Retina (tissue), 1 donor: ENCODE measurements around the gene STPG2.

Source experiments
- DNase-seq: peaks from one replicate; pipeline ENCODE4 v3.0.0-alpha.2; 2016

Gene STPG2

DNA sequence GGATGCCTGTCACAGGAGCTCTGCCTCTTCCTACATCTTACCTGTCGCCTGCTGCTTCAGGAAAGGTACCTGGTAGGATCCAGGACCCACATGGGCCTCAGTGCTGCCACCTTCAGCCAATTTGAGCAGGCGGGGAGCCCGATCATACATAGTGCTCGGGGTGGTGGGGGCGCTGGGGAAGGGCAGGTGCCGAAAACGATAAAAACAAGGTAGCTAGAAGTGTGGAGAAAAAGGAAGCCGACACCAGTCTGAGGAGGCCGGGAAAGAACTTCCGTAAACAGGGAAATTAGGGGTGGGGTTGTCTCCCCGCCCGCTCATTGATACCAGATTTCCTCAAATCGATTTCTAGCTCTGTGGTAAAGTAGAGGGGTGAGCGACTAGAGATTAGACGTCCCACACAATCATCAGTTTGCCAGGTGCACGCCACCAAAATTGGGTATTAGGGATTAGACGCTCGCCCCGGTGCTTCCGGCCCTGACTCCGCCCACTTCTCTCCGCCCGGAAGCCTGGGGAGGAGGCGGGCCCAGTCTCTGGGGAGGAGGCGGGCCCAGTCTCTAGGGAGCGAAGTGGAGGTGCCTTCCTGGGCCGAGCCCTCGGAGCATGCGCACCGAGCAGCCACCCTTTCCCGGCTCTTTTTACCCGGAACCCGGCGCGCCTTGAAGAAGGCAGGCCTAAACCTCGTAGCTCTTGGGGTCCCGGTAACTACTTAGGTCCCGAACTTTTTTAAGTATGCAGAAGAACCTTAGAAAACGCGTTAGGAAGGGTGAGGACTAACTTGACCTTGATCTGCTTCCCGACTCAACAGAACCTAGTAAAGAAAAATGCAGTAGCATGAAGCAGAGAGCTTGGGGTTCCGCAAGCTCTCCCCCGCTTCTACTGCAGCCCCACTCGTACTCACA lies at the start of gene STPG2:
TSS of gene STPG2 (minus strand) at position 476 of the 899 bp plus-strand sequence.
- peak; percentile 95 for DNase-seq

DNA sequence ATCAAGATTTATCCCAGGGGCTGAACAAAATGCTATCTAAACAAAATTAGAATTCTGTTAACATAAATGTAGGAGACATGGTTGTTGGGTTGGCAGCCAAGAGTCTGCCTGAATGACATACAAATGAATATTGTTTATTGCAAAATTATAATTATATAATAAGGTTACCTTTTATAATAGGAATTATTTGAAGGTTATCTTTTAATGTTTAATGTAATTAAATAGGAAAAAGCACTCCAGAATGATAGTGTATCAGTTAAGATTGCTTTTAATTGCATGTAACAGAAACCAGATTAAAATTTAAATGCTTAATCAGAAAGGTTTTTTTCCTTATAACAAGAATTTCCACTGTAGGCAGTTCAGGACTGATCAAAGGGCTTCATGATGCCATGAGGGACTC lies 42.0 kb upstream of the STPG2 start:
- DNase-seq = no peak

- no peak for DNase-seq
Observed at GRCh38 chr4:98181809-98182208, 38.5 kb upstream of the STPG2 start.

DNA sequence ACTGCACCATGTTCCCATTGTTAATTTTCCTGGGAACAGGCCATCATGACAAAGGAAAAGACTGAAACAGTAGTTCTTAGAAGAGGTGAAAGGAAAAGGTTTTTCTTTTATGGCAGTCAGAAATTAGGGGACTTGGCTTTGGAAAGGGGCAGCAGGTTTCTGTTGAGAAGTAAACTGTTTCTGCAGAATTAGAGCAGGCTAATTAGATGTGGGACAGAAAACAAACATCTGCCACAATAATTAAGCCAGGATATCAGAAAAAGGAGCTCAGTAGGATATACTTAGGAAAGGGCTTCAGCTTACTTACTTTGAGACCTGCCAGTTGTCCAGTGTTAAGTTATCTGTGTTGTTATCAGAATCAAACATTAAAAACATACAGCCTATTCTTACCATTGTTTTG lies 36.7 kb upstream of the STPG2 start:
- DNase-seq = no peak

GRCh38 chr4:98176531-98176930 lies 33.3 kb upstream of the STPG2 start:
- no peak for DNase-seq

DNA sequence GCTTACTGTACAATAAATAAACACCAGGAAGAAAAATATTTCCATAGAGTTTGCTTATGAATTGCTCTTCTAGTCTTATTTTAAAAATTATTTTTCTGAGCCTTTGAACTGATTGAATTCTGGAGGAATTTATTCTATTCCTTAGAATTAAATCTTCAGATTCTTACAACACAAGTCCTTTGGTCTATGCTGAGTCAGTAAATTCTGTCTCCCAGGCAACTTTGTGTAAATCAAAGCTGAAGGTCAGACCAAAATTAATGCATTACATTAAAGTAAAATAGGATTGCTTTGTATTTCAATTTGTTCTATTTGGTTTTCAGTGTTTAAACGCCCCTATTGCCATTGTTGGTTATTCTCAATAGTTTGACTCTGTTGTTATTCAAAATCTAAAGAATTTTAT lies 26.8 kb upstream of the STPG2 start:
- no peak for DNase-seq

- DNase-seq = no peak
Observed at GRCh38 chr4:98166731-98167041, 23.4 kb upstream of the STPG2 start.

DNA sequence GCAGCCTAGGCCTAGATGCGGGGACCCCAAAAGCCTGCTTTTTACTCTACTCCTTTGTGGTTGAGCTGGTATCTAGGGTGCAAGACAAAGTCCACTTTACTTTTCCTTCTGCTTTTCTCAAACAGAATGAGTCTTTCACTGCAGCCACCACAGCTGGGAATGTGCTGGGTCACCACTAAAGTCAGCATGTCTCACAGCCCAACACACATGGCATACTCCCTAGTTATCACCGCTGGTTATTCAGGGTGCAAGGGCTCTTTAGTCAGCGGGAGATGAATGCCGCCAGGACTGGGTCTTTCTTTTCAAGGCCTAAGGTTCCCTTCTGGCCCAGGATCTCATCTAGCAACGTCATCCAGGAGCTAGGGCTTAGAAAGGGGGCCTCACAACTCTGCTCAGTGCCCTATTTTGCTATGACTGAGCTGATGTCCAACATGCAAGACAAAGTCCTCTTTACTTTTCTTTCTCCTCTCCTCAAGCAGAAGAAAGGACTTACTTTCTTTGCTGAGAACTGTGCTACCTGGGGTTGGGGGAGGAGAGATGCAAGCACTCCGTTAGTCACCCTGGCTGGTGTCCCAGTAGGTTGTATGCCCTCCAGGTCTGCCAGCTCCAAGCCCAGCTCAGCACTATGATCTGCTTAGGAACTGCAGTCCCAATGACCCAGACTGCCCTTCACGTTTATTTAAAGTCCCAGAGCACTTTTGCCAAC lies 22.9 kb upstream of the STPG2 start:
- no peak for DNase-seq

GRCh38 chr4:98162696-98163095 lies 19.4 kb upstream of the STPG2 start:
- no peak for DNase-seq

DNA sequence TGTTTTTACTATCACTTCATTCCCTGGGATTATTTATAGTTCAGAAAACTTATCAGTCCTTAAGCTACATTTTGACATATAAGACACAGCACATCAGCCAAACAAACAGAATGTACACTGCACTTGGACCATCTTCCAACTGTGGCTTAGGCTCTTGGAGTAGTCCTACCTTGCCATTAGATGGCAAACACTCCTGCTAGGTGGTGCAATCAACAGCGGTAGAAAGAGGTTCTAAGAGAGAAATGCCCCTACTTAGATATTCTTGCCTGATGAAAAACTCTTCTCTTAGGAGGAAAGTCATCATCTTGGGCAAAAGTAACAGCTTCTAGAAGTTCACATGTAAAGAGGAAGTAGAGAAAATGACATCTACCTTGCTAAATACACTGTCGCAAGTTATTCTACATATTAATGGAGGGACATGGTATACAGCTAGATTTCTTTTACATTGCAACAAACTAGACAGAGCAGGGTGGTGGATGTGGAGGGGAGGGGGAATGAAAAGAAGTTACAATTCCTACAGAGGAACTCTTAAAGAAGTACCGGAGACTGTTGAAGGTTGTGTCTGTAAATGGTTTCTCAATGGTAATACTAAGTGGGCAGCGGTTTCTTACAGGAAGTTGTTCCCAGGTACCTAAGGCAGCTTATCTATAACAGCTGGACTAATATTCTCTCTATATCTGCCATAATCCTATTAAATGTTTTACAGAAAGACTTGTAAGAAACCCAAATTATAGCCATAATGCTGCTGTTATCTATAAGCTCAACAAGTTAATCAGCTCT lies 8.1 kb upstream of the STPG2 start:
- DNase-seq = no peak

DNA sequence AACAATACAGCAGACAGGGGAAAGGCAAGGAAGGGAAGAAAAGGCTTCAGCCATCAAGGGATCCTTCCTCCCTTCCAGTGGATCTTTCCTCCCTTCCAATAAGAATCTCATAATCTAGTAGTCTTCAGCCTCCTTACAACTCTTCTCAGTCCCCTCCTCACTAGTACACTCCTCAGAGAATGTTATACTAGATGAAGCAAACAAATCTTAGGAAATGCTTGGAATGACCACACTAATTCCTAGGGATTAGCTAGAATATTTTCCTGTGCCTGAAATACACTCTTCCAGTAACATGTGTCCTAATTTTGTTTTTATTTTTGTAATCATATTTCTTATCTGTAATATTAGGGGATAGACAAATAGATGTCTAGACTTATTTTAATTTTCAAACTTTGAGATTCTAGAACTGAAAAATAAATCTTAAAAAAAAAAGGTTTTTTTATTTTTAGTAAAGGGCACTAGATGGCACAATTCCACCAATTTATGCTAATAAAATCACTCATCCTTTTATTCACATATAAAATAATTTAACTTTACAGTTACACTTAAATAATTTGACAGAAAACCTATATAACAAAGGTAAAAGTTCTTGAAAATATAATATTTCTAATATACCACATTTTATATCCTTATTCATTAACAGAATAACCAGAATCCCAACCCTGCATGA lies 7.0 kb upstream of the STPG2 start:
- DNase-seq = no peak

DNA sequence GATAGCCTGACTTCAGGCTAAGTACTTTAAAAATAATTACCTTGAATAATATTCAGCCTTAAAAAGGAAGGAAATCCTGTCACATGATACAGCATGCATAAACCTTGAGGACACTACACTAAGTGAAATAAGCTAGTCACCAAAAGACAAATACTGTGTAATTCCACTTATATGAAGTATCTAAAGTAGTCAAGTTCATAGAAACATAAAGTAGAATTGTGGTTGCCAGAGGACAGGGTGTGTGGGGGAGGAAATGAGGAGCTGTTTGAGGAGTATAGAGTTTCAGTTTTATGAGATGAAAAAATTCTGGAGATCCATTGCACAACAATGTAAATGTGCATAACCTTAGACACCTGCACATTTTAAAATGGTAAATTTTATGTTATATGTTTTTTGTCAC lies 5.6 kb upstream of the STPG2 start:
- no peak for DNase-seq

DNA sequence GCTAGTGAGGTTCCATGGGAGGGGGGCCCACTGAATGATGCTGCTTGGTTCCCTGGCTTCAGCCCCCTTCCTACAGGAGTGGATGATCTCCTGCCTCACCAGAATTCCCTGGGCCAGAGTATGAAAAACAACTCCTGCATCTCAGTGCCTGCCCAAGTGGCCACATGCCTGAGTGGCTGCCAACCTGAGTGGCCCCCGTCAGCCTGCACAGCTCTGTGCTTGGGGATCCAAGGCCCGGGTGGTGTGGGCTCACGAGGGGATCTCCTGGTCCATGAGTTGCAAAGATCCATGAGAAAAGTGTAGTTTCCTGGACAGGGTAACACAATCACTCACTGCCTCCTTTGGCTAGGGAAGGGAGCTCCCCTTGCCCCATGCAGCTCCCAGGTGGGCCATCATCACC lies 17.1 kb downstream of the STPG2 start:
- no peak for DNase-seq

GRCh38 chr4:98125585-98125984 lies 17.7 kb downstream of the STPG2 start:
- DNase-seq = no peak

DNA sequence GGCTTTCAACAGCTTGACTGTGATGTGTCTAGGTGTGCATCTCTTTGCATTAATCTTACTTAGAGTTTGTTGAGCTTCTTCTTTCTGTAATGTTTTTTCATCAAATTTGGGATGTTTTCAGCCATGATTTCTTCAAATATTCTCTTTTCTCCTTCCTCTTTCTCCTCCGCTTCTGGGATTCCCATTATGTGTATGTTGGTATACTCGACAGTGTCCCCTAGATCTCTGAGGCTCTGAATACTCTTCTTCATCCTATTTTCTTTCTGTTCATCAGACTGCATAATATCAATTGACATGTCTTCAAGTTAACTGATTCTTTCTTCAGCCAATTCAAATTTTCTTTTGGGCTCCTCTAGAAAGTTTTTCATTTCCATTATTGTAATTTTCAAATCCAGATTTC lies 25.9 kb downstream of the STPG2 start:
- no peak for DNase-seq

GRCh38 chr4:98113012-98113411 lies 30.3 kb downstream of the STPG2 start:
- peak; percentile 40 for DNase-seq

DNA sequence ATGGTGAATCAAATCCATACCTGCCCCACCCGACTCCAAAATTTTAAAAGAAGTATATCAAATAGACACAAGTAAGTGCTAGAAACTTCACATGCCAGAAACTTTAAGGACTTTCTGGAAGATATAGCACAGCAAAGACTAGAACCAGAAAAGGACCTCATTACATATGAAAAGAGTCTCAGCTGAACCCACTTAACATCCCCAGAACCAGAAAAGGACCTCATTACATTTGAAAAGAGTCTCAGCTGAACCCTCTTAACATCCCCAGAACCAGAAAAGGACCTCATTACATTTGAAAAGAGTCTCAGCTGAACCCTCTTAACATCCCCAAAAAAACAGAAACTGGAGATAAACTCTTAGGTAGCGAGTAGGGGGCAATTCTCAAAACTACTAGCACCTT lies 32.3 kb downstream of the STPG2 start:
- no peak for DNase-seq

- peak; percentile 14 for DNase-seq
Observed at GRCh38 chr4:98110214-98110613, 33.1 kb downstream of the STPG2 start.

- no peak for DNase-seq
Observed at GRCh38 chr4:98102660-98103059, 40.6 kb downstream of the STPG2 start.

DNA sequence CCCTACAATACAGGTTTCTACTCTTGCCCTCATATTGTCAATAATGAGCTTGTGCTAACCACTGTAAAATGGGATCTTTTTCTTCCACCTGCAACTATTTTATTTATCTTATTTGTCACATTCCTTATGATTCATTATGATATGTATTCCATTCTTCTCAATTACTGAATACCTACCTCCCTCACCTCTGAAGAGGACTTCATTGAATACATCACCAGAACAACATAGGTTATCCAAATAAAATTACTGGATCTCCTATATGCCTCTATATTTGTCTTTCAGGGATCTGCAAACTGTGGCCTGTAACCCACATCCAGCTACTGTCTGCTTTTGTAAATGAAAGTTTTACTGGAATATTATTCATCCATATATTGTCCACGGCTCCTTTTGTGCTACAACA lies 41.3 kb downstream of the STPG2 start:
- DNase-seq = no peak

DNA sequence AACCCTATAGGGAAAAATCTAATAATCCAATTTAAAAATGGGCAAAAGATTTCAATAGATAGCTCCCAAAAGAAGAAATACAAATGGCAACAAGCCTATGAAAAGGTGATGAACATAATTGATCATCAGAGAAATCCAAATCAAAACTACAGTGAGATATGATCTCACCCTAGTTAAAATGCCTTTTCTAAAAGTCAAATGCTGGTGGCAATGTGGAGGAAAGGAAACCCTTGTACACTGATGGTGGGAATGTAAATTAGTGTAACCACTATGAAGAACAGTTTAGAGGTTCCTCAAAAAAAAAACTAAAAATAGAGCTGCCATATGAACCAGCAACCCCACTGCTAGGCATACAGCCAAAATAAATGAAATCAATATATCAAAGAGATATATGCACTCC lies 44.5 kb downstream of the STPG2 start:
- DNase-seq = no peak

DNA sequence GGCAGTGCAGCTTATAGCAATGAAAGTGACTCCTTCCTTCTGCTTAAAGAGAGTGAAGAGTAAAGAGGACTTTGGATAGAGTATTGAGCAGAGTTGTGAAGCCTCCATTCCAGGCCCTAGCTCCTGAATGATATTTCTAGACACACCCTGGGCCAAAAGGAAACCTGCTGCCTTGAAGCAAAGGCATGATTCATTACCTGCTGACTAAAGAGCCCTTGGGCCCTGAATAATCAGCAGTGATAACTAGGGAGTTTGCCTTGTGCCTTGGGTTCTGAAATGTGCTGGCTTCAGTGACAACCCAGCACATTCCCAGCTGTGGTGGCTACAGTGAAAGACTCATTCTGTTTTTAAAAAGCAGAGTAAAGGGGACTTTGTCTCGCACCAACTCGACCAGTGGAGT lies 49.2 kb downstream of the STPG2 start:
- DNase-seq = no peak

DNA sequence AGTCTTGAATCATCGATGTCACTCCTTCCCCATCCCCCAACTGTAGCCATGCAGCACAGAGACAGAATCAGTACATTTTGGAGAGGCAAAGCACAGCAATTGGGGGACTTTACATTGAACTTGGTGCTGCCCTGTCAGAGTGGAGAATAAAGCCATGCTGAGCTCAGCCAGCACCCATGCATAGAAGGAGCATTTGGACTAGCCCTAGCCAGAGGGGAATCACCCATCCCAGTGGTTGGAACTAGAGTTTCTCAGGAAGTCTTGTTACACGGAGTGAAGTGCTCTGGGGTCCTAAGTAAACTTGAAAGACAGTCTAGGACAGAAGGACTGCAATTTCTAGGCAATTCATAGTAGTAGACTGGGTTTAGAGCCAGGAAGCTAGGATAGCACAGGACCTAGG lies 49.6 kb downstream of the STPG2 start:
- no peak for DNase-seq
